GM12878 (cell line): ENCODE data around the gene UQCRQ.

ENCODE experiments used
- CHD1 ChIP-seq: IDR thresholded peaks from 2 replicates; pipeline ENCODE4 v1.6.1; 2012; ENCODE audit warnings: low read depth, low read length, improper control_type of control experiment
- FOXK2 ChIP-seq: fragments of 450-650 bp; IDR thresholded peaks from 2 replicates; pipeline ENCODE4 v1.6.1; 2017; ENCODE audit warnings: mild to moderate bottlenecking, moderate library complexity
- SREBF2 ChIP-seq: IDR thresholded peaks from 2 replicates; pipeline ENCODE4 v1.6.1; 2012; ENCODE audit warnings: mild to moderate bottlenecking, low read length
- ZNF274 ChIP-seq: IDR thresholded peaks from one replicate; pipeline ENCODE4 v1.8.0; 2011; ENCODE audit not compliant: insufficient read length, insufficient read depth
- TF ChIP-seq, protein P1 (sequence below), 3 experiments: IDR thresholded peaks in 2 of 3; conservative IDR thresholded peaks in 1 of 3; 2 replicates each; pipeline ENCODE4 v1.5.1; 2011; ENCODE audit warnings: low read depth in 3 of 3, low read length in 3 of 3, mild to moderate bottlenecking in 3 of 3, control low read depth in 2 of 3, moderate library complexity in 2 of 3, inconsistent platforms in 1 of 3, mixed read lengths in 1 of 3; ENCODE audit not compliant: control insufficient read depth in 2 of 3, insufficient read depth in 1 of 3; ENCODE audit errors: extremely low read depth in 1 of 3
- TF ChIP-seq, protein P2 (sequence below): IDR thresholded peaks from 2 replicates; pipeline ENCODE4 v1.6.1; 2011; ENCODE audit warnings: low read depth, low read length, improper control_type of control experiment, borderline replicate concordance

DNA sequence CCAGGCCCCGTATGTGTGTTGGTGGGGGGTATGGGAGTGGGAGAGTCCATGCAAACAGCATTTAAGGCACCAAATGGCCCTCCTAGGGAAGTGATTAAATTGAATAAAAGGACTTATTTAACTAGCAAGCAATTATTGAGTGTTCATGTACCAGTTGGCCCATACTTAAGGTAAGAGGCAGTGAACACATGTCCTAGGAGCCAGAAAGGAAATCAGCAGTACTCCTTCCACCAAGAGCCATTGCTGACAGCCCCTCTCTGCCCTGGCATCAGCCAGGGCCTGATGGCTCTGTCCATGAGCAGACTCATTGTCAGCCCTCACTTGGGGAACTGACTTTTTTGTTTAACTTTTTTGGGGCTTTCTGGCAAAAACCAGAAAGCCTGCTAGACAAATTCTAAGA, 25.5 kb upstream of the UQCRQ start:
- TF ChIP-seq ZNF274 (no peak), FOXK2 (no peak), SREBF2 (no peak), CHD1 (no peak)
- TF ChIP-seq, protein P1, sequence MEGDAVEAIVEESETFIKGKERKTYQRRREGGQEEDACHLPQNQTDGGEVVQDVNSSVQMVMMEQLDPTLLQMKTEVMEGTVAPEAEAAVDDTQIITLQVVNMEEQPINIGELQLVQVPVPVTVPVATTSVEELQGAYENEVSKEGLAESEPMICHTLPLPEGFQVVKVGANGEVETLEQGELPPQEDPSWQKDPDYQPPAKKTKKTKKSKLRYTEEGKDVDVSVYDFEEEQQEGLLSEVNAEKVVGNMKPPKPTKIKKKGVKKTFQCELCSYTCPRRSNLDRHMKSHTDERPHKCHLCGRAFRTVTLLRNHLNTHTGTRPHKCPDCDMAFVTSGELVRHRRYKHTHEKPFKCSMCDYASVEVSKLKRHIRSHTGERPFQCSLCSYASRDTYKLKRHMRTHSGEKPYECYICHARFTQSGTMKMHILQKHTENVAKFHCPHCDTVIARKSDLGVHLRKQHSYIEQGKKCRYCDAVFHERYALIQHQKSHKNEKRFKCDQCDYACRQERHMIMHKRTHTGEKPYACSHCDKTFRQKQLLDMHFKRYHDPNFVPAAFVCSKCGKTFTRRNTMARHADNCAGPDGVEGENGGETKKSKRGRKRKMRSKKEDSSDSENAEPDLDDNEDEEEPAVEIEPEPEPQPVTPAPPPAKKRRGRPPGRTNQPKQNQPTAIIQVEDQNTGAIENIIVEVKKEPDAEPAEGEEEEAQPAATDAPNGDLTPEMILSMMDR (IDR thresholded peaks at IDR 0.05 in 2 of 3, conservative IDR thresholded peaks at IDR 0.05 in 1 of 3; ENCODE audit: control insufficient read depth in 2 of 3, extremely low read depth in 1 of 3, insufficient read depth in 1 of 3, low read depth in 3 of 3, low read length in 3 of 3): no peak
- TF ChIP-seq, protein P2, sequence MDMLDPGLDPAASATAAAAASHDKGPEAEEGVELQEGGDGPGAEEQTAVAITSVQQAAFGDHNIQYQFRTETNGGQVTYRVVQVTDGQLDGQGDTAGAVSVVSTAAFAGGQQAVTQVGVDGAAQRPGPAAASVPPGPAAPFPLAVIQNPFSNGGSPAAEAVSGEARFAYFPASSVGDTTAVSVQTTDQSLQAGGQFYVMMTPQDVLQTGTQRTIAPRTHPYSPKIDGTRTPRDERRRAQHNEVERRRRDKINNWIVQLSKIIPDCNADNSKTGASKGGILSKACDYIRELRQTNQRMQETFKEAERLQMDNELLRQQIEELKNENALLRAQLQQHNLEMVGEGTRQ: no peak
